HG03558 (cell line): ENCODE measurements around the gene C2orf15.
"Not testable (repeated sequence)": the region's sequence is repeated elsewhere in the genome, so short reads cannot be mapped to it uniquely, and the experiment has no call there.

Experiments
- ATAC-seq: cut with Tn5 transposase; IDR thresholded peaks from one replicate; pipeline ENCODE4 v1.9.1; 2021; ENCODE audit warnings: moderate number of reproducible peaks; ENCODE audit not compliant: unreplicated experiment; ENCODE audit errors: extremely low read depth

The C2orf15 gene

GRCh38 chr2:99141110-99142108, at the start of gene C2orf15:
Gene C2orf15, plus strand, starts transcription at chr2:99141707. Its CDS starts 8,852 bp downstream, at chr2:99150559.
- ATAC-seq = peak; percentile 79

- no peak for ATAC-seq
Measured at GRCh38 chr2:99096728-99097127, 44.8 kb upstream of the C2orf15 start.

- no peak for ATAC-seq
Measured at GRCh38 chr2:99101697-99102096, 39.8 kb upstream of the C2orf15 start.

GRCh38 chr2:99104006-99104405, 37.5 kb upstream of the C2orf15 start:
- ATAC-seq = no peak

GRCh38 chr2:99106913-99107312, 34.6 kb upstream of the C2orf15 start:
- ATAC-seq = no peak

- ATAC-seq = no peak
Measured at GRCh38 chr2:99111236-99111635, 30.3 kb upstream of the C2orf15 start.

GRCh38 chr2:99111945-99112344, 29.6 kb upstream of the C2orf15 start:
- no peak for ATAC-seq

GRCh38 chr2:99112617-99113016, 28.9 kb upstream of the C2orf15 start:
- ATAC-seq = no peak

- no peak for ATAC-seq
Measured at GRCh38 chr2:99127981-99128380, 13.5 kb upstream of the C2orf15 start.

- not testable (repeated sequence) for ATAC-seq
Measured at GRCh38 chr2:99135044-99135556, 6.4 kb upstream of the C2orf15 start.

GRCh38 chr2:99139003-99139402, 2.5 kb upstream of the C2orf15 start:
- no peak for ATAC-seq

GRCh38 chr2:99140056-99140859, 1.2 kb upstream of the C2orf15 start:
- no peak for ATAC-seq

- peak; percentile 13 for ATAC-seq
Measured at GRCh38 chr2:99140860-99141109, 722 bp upstream of the C2orf15 start.

- no peak for ATAC-seq
Measured at GRCh38 chr2:99150706-99151105, 9.2 kb downstream of the C2orf15 start.

GRCh38 chr2:99152199-99152895, 10.8 kb downstream of the C2orf15 start:
- ATAC-seq = no peak

GRCh38 chr2:99153921-99154604, 12.6 kb downstream of the C2orf15 start:
- no peak for ATAC-seq

- ATAC-seq = peak; percentile 79
Measured at GRCh38 chr2:99154643-99155536, 13.4 kb downstream of the C2orf15 start, which contains the start of the genes LIPT1 and TSGA10. Gene LIPT1, plus strand, starts transcription at chr2:99154967. Its CDS starts 6,991 bp downstream, at chr2:99161958. Gene TSGA10, minus strand, starts transcription at chr2:99154942. Its CDS starts 45,503 bp downstream, at chr2:99109439.

GRCh38 chr2:99156891-99157290, 15.4 kb downstream of the C2orf15 start:
- no peak for ATAC-seq

- no peak for ATAC-seq
Measured at GRCh38 chr2:99158599-99158998, 17.1 kb downstream of the C2orf15 start.
